ENCODE data around the gene TTLL11.
"Not testable (repeated sequence)": the region's sequence is repeated elsewhere in the genome, so short reads cannot be mapped to it uniquely, and the experiment has no call there.

TTLL11 gene

DNA sequence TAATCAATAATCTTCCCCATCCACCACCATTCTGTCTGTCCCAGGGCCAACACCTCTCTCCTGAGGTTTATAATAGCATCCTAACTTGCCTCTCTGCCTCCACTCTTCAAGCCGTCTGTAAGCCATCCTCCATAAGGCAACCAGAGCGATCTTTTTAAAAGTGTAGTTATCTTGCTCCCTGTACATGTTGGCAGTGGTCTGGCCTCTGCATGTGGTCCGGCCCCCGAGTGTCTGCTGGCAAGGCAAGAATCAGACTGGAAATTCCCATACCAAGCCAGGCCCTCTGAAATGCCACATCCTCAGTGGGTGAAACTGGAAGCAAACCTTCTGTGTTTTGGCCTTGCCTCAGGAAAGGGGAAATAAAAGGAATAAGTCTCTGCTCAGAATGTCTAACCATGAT is 17.0 kb downstream of the TTLL11 start:
- DNase-seq = no peak

DNA sequence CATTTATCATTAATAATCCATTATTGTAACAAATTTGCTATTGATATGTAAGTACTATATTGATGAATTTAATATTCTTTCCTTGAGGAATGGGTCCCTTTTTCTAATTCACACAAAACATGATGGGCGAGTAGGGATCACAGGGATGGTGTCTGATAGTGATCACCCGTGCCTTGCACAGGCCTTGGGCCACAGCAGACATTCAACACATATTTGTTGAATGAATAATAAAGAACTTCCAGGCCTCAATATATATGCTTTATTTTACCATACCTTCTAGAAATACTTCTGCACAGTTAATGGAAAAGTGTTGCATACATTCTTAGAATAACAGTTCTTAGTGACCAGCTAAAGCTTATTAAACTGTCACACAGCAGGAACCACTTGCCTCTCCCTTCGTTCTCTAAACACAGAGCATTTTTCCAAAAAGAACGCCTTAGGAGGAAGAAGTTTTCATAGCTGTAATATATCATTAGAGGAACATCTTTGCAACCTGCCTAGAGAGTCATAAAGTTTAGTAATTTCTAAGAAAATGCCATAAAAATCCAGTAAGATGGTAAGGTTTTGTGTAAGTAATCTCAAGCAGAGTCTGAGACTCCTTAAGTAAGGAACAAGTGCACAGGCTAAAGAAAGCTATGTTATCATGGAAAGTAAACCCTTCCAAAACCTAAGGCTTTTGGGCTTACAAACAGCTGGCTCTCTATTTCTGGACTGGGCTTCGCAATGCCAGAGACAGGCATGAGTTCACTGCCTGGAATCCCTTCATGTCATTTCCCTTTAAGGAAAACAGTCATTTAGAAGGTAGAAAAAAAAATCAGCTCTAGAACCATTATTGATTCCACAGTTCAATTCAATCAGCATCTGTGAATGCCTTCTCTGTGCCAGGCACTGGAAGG is 17.7 kb downstream of the TTLL11 start:
- DNase-seq = no peak

GRCh38 chr9:122071715-122072114 is 21.4 kb downstream of the TTLL11 start:
- DNase-seq = no peak

GRCh38 chr9:122070728-122071515 is 22.2 kb downstream of the TTLL11 start:
- DNase-seq = no peak

DNA sequence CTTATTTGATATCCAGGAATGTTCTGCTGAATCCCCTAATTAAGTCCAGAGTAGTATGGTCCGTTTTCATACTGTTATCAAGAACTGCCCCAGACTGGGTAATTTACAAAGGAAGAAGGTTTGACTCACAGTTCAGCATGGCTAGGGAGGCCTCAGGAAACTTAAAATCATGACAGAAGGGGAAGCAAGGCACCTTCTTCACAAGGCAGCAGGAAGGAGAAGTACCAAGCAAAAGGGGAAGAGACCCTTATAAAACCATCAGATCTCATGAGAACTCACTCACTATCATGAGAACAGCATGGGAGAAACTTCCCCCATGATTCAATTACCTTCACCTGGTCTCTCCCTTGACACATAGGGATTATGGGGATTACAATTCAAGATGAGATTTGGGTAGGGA is 26.4 kb downstream of the TTLL11 start:
- not testable (repeated sequence) for DNase-seq

- no peak for DNase-seq
These were observed 27.0 kb downstream of the TTLL11 start for GRCh38 chr9:122065923-122066629.

DNA sequence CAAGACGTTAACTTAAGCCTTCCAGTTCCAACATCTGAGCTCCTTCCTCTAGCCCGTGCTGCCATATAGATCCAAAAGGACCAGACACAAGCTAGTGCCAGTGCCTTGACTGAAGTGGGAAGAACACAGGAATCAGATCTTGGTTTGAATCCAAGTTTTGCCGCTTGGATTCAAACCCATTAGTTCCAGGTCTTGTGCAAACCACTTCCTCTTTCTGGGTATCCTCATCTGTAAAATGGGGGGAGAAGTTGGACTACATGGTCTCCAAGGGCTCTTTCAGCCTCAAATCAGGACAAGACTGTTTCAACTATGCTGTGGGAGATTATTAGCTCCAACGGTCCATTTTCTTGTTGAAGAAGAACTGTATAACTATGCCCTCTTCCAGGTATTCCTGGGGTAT is 32.6 kb downstream of the TTLL11 start:
- no peak for DNase-seq

GRCh38 chr9:122059955-122060324 is 33.2 kb downstream of the TTLL11 start:
- no peak for DNase-seq

DNA sequence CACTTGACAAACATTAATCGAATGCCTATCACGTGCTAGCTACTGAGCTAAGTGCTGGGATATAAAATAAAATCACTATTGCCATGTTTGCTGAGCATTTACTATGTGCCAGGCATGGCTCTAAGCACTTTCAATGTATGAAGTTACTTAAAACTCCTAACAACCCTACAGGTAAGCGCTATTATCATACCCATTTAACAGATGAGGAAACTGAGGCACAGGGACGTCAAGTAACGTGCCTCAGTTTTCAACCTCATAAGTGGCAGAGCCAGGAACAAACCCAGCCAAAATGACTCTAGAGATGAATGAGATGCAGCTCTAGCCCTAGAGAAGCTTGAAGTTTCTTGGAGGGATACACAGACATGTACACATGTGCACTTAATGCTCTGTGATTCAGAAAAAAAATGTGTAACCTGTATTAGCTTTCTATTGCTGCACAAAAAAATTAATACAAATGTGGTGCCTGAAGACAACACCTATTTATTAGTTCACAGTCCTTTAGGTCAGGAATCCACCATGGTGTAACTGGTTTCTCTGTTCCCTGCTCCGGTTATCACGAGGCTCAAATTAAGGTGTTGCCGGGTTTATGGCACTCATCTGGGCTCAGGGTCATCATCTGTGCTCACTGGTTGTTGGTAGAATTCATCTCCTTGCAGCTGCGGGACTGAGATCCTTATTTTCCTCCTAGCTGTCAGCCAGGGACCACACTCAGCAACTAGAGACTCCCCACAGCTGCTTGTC is 33.7 kb downstream of the TTLL11 start:
- DNase-seq = no peak

GRCh38 chr9:122058709-122059108 is 34.4 kb downstream of the TTLL11 start:
- DNase-seq = no peak

GRCh38 chr9:122058051-122058450 is 35.1 kb downstream of the TTLL11 start:
- no peak for DNase-seq

GRCh38 chr9:122057211-122057610 is 35.9 kb downstream of the TTLL11 start:
- no peak for DNase-seq

GRCh38 chr9:122056484-122056883 is 36.6 kb downstream of the TTLL11 start:
- DNase-seq = no peak

- no peak for DNase-seq
These were observed 37.4 kb downstream of the TTLL11 start for GRCh38 chr9:122055701-122056100.

DNA sequence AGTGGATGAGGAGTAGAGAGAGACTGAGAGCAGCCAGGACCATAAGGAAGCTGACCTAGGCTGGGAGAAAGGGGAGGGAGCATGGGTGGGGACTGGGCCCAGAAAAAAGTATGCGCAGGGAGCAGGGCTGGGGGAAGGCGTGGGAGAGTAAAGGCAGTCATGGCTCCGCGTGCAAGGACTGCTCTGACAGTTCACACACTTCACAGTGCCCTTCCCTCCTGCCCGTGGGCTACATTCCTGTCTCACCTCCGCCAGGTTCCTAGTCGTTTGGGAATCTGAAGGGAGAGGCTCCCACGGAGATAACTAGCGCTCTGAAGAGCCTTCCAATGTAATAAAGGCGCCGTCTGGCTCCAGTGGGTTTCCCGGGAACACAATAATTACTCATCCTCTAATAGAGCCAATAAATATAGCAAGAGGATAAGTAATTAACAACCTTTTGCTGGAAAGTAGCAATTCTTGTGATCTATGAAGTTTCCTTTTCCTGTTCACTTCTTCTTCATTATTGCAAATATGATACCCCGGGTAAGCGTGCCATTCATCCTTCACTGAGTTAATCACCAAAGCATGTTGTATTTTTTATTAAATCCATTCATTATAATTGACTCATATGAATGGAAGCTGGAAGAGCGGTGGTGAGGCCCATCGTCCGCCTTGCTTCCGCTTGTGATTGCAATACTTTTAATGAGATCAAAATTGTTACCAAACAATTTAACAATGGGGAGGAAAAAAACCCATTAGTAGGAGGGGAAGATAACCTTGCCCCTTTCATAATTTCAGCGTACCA is 39.3 kb downstream of the TTLL11 start:
- DNase-seq = no peak

- DNase-seq = no peak
These were observed 40.0 kb downstream of the TTLL11 start for GRCh38 chr9:122053064-122053463.

- DNase-seq = no peak
These were observed 41.5 kb downstream of the TTLL11 start for GRCh38 chr9:122051351-122052321.

GRCh38 chr9:122050167-122050566 is 42.9 kb downstream of the TTLL11 start:
- DNase-seq = no peak

DNA sequence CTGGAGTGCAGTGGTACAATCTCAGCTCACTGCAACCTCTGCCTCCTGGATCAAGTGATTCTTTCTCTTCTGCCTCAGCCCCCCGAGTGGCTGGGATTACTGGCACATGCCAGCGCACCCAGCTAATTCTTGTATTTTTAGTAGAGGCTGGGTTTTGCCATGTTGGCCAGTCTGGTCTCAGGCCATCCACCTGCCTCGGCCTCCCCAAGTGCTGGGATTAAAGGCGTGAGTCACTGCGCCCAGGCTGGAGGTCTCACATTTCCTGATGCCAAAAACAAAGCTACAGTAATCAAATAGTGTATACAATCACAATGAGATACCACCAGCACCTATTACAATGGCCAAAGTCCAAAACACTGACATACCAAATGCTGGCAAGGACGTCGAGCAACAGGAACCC is 51.1 kb downstream of the TTLL11 start:
- DNase-seq = no peak

- no peak for DNase-seq
These were observed 52.4 kb downstream of the TTLL11 start for GRCh38 chr9:122040561-122041242.
